SU-DHL-6 (cell line): Measurements from ENCODE around the gene APBA2.

Source experiments
- CTCF ChIP-seq: fragments of 200-600 bp; sonication (generic); IDR thresholded peaks from one replicate; pipeline ENCODE4 v1.5.1; 2017; ENCODE audit warnings: antibody characterized with exemption, mild to moderate bottlenecking, low read length, moderate library complexity; ENCODE audit not compliant: insufficient read depth, poor library complexity, severe bottlenecking
- EZH2phosphoT487 ChIP-seq: fragments of 200-600 bp; sonication (generic), shearing (Covaris generic); conservative IDR thresholded peaks from 2 replicates; pipeline ENCODE4 v1.6.1; 2018; ENCODE audit warnings: mild to moderate bottlenecking, antibody characterized with exemption, low read length, moderate library complexity, mixed read lengths

DNA sequence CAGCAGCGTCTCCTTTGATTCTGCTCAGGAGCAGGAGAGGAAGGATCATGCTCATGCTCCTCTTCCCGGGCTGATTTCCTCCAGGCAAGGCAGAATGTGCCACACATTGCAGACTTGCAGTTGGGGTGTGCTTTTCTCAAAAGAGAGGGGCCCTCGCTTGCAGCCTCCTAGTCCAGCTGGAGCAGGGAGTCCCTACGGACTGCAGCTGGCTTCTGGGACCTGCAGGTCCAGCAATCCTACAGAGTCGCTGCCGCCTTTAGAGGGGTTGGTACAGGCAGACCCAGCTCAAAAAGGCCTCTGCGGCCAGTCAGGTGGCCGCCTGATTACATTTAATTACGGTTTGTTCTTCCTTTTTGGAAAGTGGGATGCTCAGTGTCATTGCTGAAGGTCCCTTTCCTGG lies 210.0 kb downstream of the APBA2 start:
- TF ChIP-seq CTCF (no peak), EZH2phosphoT487 (no peak)
